Cardiac muscle cell (in vitro differentiated cells and primary cell): ENCODE measurements around the gene ZNF20. TPM values are rescaled to one million over a fixed set of nuclear protein-coding genes. Genes with fewer than 3 reads are reported as not detected.

ENCODE experiments used
- DNase-seq, 2 donors: peaks; one replicate each; pipeline versions ENCODE4 v3.0.0 to v3.0.0-alpha.2; 2010 to 2017; ENCODE audit warnings: low read depth in 1 of 2, low spot score in 1 of 2
- H3K27ac ChIP-seq: fragments of 200-600 bp; sonication (generic); 2 replicates; pipeline ENCODE4 v1.5.1; 2016
- H3K27me3 ChIP-seq: fragments of 200-600 bp; sonication (generic); 2 replicates; pipeline ENCODE4 v1.6.0; 2016; ENCODE audit warnings: control low read depth
- H3K36me3 ChIP-seq: fragments of 200-600 bp; sonication (generic); 2 replicates; pipeline ENCODE4 v1.5.1; 2016; ENCODE audit warnings: control low read depth
- H3K4me1 ChIP-seq: fragments of 200-600 bp; sonication (generic); 2 replicates; pipeline ENCODE4 v1.8.1; 2017; ENCODE audit warnings: low read depth, mild to moderate bottlenecking, mixed run types
- H3K4me3 ChIP-seq: fragments of 200-600 bp; sonication (generic); 2 replicates; pipeline ENCODE4 v1.5.1; 2016; ENCODE audit warnings: mild to moderate bottlenecking
- H3K9me3 ChIP-seq: fragments of 200-600 bp; sonication (generic); 2 replicates; pipeline ENCODE4 v1.5.1; 2017; ENCODE audit warnings: low read depth, mild to moderate bottlenecking, control low read depth
- CTCF ChIP-seq: IDR thresholded peaks from 2 replicates; pipeline ENCODE4 v1.5.1; 2012; ENCODE audit warnings: low read depth, mild to moderate bottlenecking, low read length
- polyA plus RNA-seq: library from polyadenylated mRNA; unstranded; fragments of >200 nt; fragmentation: Nextera tagmentation; extraction: Ambion mirVana; gene quantifications from 2 replicates; pipeline ENCODE4 v1.2.1, GENCODE V29; 2016
- total RNA-seq: library from RNA; depleted of rRNA; stranded (reverse); fragments of >200 nt; gene quantifications from 2 replicates; pipeline ENCODE4 v1.2.3, GENCODE V29; 2016

The ZNF20 gene
- total and polyA plus RNA-seq, 2 experiments from 2014 or later, result 2.8 to 6.2 TPM

- Histone ChIP-seq H3K4me1 (peaks cover 6% of the 10 kb centered on the region), H3K27me3 (no peaks in the 10 kb centered on the region), H3K36me3 (peaks cover 40% of the 10 kb centered on the region), H3K4me3 (no peak overlapping the region), H3K27ac (no peak overlapping the region), H3K9me3 (no peaks in the 10 kb centered on the region)
- no peak for DNase-seq
- no peak for TF ChIP-seq CTCF
Measured at GRCh38 chr19:12145348-12145747, 5.2 kb upstream of the ZNF20 start.

GRCh38 chr19:12141405-12141736 is 1.2 kb upstream of the ZNF20 start:
- Histone ChIP-seq H3K27ac (no peak overlapping the region), H3K36me3 (peaks cover 32% of the 10 kb centered on the region), H3K9me3 (no peaks in the 10 kb centered on the region), H3K4me3 (no peak overlapping the region), H3K4me1 (peaks cover 6% of the 10 kb centered on the region), H3K27me3 (no peaks in the 10 kb centered on the region)
- TF ChIP-seq CTCF, result no peak
- DNase-seq, result no peak

- Histone ChIP-seq H3K27ac (peak overlapping the region; percentile 88), H3K36me3 (peaks cover 26% of the 10 kb centered on the region), H3K4me1 (peaks cover 6% of the 10 kb centered on the region), H3K27me3 (no peaks in the 10 kb centered on the region), H3K9me3 (no peaks in the 10 kb centered on the region), H3K4me3 (peak overlapping the region; percentile 76)
- peak; percentile 84 for TF ChIP-seq CTCF
- DNase-seq, result peak; percentile 89
Measured at GRCh38 chr19:12140545-12141404, 625 bp upstream of the ZNF20 start.

- Histone ChIP-seq H3K4me3 (peak overlapping the region; percentile 76), H3K9me3 (no peaks in the 10 kb centered on the region), H3K27me3 (no peaks in the 10 kb centered on the region), H3K4me1 (peaks cover 6% of the 10 kb centered on the region), H3K36me3 (peaks cover 17% of the 10 kb centered on the region), H3K27ac (peak overlapping the region; percentile 88)
- no peak for TF ChIP-seq CTCF
- DNase-seq, result no peak
Measured at GRCh38 chr19:12139269-12139668, 881 bp downstream of the ZNF20 start.

- Histone ChIP-seq H3K36me3 (peaks cover 28% of the 10 kb centered on the region), H3K9me3 (peaks cover 4% of the 10 kb centered on the region)
Measured at GRCh38 chr19:12137221-12137940, 2.8 kb downstream of the ZNF20 start.

More at GRCh38 chr19:12137221-12137940, 2.8 kb downstream of the ZNF20 start:
- Histone ChIP-seq H3K27ac (no peak overlapping the region), H3K4me1 (peaks cover 6% of the 10 kb centered on the region), H3K27me3 (no peaks in the 10 kb centered on the region), H3K4me3 (no peak overlapping the region)
- no peak for TF ChIP-seq CTCF
- no peak for DNase-seq
